HG02610 (cell line): ENCODE data around the gene CAMTA1.

Source experiments
- ATAC-seq: cut with Tn5 transposase; IDR thresholded peaks from one replicate; pipeline ENCODE4 v1.9.1; 2021; ENCODE audit warnings: mild to moderate bottlenecking, moderate library complexity; ENCODE audit not compliant: unreplicated experiment

Gene CAMTA1

DNA sequence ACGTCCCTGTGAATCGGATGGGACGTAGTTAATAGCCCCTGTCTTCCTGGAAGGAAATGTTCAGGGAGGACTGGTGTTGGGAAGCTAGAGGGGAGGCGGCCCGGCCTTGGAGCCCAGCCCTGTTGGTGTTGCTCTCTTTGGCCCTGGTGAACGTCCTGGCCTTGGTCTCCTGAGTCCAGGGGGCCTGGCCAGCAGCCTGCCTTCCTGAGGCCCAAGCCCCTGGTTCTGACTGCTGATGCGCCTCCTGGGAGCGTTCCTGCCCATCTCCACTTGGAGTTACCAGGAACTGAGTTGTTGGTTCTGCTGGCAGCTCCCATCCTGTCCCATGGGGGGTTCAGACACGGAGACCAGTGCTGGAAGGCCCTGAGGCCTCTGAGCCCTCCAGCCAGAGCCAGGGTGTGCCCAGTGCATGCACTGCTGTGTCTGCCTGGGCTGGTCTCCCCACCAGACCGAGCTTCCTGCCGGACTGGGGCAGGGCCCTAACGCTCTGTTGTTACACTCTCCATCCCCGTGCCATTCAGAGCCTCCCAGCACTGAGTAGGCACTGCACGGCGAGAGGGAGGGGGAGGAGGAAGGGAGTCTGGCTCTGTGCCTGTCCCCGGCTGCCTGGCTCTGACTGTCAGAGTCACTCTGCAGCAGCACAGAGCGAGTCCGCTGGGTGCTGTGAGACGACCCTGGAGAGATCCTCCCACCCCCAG lies 603.4 kb downstream of the CAMTA1 start:
- ATAC-seq: no peak

DNA sequence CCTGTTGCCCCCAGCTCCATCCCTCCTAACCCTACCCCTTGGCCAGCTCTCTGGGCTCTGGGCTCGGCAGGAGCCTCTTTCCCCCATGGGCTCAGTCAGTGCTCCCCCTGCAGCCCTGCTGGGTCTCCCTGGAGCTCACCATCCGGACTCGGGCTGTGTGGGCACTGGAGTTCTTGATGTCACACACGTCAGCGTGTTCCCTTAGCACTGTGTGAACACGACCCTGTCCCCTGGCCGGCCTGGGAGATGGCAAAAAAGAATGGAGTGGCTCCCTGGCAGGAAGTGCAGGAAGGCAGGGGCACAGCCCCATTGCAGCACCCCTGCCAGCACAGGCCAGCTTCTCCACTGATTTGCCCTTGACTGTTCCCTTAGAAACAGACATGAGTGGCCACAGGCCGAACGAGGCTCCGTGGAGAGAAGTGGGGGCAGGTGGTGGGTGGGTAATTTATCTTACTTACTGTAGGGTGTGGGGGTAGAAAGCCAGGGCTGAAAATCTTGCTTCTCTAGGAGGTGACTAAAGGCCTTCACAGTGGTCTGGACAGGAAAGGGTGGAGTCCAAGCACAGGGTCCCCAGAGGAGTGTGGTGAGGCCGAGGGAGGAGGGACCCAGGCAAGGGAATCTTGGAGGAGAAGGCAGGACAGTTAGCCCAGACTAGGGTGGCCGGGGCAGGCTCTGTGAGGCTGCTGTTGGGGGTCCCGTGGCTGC lies 604.1 kb downstream of the CAMTA1 start:
- ATAC-seq: no peak

DNA sequence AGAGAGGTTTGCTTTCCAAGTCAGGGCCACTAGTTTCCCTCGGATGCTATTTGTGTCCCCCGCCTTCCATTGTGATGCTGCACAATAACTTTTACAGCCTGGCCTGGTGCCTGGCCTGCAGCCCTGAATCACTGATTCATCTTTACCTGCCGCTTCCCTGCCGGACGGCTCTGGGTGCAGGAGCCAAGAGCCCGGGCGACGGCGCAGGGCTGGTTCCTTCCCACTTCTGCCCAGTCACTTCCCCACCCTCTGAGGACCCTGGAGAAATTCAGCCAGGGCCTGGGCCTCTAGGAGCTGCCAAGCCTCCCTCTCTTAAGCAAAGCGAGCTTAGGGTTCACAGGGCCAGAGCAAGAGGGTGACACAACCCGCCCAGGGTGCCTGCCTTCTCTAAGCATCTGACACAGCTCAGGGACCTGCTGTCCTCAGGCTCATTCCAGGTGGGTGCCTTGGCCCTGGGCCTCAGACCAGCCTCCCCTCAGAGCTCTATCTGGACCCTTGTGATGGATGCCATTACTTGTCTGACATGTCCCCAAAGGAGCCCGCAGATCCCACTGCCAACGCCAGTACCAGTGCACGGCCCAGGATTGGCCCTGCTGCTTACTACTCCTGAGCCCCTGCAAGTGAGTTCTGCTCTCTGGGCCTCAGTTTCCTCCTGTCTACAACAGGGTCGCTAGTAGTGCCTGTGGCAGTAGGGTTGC lies 604.8 kb downstream of the CAMTA1 start:
- ATAC-seq: no peak

DNA sequence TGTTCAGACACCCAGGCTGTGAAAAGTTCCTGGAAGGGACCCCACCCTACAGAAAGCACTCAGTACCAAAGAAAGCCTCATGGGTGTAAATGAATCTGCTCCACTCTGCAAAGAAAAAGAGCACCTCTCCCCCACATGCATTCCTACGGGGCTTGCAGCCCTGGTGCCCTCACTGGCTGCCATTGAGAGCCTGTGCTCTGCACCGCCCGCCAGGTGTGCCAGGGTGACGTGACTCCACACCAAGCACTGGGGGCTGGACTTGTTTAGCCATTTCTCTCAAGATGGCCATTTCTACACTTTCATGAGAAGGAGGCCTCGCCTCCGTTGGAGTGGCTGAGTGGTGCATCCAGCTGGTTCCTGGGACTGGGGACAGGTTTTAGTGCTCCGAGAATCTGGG lies 605.3 kb downstream of the CAMTA1 start:
- ATAC-seq: no peak

DNA sequence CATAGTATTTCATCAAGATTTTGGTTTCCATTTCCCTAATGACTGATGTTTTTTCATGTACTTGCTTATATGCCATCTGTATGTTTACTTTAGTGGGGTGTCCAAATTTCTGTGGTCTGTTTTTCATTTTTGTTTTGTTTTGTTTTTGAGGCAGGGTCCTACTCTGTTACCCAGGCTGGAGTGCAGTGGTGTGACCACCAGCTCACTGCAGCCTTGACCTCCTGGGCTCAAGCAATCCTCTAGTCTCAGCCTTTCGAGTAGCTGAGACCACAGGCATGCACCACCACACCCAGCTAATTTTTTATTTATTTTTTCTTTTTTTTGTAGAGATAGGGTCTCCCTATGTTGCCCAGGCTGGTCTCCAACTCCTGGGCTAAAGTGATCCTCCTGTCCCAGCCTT lies 607.9 kb downstream of the CAMTA1 start:
- no peak for ATAC-seq

DNA sequence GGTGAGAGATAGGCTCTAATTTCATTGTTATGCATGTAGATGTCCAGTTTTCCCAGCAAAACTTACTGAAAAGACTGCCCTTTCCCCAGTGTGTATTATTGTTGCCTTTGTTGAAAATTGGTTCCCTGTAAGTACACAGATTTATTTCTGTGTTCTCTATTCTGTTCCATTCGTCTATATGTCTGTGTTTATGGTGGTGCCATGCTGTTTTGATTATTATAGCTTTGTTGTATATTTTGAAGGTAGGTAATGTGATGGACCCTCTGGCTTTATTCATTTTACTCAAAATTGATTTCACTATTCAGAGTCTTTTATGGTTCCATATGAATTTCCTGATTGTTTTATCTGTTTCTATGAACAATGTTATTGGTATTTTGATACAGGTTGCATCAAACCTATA lies 610.0 kb downstream of the CAMTA1 start:
- no peak for ATAC-seq

DNA sequence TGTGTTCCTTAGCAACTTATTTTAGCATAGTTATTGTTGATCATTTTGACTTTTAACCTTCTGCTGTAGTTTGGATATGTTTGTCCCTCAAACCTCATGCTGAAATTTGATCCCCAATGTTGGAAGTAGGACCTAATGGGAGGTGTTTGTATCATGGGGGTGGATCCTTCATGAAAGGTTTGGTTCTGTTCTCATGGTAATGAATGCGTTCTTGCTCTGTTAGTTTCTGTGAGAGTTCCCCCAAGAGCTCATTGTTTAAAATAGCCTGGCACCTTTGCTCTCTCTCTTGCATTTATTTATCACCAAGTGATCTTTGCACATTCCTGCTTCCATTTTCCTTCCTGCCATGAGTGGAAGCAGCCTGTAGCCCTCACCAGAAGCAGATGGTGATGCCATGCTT lies 613.7 kb downstream of the CAMTA1 start:
- no peak for ATAC-seq

DNA sequence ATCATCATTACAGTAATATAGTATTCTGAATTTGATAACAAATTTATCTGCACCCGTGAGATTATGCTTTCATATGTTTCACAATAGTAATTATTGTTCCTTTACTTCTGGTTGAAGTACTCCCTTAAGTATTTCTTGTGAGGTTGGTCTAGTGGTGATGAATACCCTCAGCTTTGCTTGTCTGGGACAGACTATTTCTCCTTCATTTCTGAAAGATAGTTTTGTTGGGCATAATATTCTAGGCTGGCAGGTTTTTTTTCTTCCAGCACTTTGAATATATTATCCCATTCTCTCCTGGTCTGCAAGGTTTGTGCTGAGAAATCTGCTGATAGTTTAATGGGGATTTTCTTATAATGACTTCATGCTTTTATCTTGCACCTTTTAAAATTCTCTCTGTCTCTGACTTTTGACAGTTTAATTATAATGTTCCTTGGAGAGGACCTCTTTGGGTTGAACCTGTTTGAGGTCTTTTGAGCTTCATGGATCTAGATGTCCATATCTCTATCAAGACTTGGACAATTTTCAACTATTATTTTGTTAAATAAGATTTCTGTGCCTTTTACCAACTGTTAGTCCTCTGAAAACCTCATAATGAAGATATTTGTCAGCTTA lies 614.4 kb downstream of the CAMTA1 start:
- ATAC-seq: no peak

DNA sequence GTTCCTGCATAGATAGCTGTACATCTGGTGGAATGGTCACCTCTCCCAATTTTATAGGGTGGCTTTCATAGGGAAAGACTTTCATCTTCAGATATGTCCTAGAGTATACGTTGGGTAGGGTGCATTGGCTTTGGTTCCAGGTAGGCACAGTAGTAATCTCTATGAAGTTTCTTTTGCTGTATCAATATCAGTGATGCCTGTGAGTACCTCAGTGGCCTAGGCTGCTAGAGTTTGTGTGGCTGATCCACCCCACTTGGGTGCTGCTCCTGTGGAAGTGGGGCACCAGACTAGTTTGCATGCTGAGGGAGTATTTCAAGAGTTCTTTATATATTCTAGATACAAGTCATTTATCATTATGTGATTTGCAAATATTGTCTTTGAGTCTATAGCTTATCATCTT lies 615.3 kb downstream of the CAMTA1 start:
- ATAC-seq: no peak

DNA sequence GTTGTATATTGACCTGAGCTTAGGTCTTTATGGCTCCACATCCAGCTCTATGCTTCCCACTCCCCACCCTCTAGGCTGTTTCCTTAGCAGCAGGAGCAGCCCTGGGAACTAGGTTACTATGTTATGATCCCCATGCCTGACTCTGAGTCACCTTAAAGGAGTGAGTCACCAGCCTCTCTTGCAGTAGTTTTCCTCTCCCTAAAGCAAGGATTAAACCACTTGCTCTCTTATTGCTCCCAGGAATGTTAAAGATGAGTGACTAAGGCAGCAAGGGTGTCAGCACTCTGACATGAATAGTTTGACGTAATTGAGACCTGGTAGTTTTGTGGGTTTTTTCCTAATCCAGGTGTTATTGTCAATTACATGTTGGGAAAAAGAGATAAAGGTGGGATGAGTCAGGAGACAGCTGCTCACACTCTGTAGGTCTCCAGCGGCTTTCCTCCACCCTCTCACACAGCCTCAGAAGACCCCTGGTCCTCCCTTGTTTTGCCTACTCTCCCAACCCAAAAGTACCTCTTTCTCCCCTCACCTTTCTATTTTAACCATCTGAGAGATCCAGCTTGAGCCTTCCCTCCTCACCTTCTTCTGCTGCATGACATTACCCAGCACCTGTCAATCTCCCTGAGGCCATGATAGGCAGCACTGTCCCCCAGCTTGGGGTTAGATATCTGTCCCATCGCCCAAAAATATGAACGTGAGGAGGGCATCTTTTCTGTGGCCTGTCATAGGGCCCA lies 616.7 kb downstream of the CAMTA1 start:
- ATAC-seq: no peak

DNA sequence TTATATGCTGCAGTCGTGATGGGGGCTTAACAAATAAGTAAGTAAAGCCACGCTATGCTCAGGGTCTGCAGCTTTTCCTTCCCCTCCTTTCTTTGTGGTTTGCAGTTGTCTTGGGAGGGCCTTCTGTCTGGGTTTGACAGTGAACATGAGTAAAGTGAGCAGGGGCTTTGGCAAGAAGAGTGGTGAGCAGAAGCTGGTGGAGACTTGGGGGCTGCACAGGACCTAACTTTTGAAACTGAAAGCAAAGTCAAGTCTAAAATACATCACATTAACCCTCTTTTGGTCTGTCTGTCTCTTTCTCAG lies 617.2 kb downstream of the CAMTA1 start:
- no peak for ATAC-seq

DNA sequence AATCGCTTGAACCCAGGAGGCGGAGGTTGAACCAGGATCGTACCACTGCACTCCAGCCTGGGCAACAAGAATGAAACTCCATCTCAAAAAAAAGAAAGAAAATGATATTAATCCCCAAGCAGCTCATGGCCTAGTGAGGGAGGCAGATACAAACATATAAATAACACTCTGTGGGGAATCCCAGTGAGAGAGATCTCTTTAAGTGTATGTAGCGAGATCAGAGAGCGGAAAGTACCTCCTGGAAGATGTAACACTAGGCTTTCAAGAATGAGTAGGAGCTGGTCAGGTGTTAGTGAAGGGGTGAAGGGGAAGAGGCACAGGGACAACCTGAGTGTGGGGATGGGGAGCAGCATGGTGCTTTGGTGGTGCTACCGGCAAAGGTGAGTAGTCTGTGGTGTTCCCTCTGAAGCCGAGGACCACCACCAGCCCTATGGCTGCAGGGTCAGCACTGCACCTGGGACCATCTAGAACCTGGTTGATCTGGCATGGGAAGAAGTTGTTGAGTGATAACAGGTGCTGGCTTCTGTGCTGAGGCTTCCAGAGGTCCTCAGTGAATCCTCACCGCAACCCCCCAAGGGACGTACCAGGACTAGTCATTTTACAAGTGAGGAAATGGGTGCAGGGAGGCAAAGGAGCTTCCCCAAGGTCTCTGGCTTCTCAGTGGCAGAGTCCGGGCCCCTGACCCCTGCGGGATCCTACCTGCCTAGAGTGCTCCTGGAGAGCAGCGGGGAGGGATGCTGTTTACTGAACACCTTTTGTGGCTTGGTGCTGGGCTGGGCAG lies 618.2 kb downstream of the CAMTA1 start:
- no peak for ATAC-seq

DNA sequence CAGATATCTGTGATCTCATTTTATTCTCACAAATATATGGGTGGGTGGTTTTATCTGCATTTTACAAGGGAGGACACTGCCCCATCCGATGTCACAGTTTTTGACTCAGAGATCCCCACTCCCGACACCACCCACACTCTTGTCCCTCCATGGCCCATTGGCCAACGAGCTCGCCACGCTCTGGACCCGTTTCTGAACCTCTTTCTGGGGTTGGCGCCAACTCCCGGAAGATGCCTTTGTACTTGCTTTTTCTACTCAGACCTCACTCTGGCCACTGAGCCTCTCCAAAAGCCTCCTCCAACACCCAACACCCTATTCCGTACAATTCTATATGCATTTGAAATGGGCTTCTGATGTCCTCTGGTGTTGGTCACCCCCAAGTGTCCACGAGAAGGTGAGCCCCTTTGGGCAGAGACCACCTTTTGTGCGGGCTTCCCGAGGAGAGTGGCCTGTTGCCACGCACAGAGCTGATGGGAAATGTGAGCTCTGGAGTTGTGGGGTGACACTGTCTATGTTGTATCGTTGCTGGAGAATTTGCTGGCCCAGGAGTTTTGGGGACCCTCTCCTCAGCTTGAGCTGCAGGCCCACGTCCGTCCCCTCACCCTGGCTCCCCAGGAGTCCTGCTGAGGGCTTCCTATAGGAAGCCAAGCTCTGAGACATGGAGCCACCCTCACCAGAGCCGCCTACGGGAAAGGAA lies 618.9 kb downstream of the CAMTA1 start:
- ATAC-seq: no peak

DNA sequence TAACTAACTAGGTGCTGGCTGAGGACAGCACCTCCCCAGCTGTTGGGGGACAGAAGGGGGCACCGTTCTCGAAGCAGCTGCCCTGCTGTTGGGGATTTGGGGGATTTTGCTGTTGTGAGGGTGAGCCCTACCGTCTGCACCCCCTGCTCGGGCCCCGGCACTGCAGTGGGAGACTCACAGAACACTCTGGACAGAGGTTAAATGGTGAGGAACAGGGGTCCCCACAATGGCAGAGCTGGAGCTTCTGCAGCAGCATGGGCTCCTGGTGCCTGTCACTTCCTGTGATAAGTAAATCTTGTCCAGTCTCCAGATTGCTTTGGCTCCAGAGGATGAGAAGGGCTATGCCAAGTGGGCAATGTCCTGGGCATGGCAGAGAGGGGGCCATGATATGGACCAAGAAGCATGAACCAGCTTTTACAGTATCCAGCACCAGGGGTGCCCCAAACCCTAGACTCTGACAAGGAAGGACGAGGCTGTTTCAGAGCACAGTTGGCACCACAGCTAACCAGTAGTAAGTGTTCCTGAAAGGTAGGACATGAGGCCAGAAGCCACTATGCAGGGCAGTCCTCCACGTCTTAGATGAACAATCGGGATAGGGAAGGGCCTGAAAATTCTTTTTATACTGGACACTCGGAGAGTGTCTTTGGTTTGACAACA lies 620.7 kb downstream of the CAMTA1 start:
- ATAC-seq: no peak

DNA sequence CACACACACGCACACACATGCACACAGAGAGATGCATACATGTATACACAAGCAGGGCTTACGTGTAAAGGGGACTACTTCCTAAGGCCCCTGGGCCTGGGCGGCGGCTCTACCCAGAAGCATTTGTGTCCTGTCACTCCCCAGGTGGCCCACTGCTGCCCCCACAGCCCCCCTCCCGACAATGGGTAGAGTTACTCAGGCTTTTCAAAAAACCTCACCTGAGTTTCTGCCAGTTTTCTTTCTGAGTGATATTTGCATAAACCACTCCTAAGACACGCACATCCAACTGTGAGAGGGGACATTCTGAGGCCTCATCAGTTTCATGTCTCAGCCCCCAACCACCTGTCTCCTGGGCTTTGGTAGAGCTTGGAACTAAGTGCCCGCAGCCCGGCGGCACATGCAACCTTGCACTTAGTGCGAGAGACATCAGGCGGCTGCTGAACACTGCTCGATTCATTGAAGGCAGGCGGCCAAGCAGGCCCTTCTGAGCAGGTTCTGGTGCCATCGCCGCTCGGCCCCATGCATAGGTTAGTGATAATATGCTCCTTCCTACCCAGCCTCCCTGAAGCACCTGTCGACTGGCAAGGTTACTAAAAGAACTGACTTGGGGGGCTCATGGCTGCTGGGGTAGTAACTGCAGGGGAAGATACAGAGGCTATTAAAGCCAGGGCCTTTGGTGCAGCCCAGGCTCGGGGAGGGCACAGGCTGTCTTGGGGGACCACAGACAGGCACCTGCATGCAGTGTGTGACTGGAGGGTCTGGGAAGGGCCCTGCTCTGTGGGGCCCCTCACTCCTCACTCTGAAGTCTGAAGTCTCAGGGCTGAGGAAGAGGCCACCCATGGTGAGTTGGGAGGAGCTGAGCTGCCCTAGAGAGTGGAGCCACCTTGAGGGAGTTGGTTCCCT lies 621.6 kb downstream of the CAMTA1 start:
- no peak for ATAC-seq

DNA sequence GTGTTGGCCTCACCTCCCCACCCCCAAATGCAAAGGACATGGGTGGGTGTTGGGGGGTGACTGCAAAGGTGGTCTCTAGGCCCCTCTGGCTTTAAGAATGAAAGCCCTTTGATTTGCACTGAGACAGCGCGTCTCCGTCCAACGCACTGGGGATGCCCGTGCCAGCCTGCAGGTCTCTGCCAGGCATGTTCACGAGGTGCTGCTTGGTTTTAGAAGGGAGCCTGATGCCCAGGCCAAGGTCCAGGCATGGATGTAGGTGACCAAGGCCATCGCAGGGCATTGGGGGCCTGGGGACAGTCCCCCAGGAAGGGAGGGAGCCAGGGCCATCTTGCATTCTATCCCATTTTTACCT lies 622.3 kb downstream of the CAMTA1 start:
- ATAC-seq: no peak

DNA sequence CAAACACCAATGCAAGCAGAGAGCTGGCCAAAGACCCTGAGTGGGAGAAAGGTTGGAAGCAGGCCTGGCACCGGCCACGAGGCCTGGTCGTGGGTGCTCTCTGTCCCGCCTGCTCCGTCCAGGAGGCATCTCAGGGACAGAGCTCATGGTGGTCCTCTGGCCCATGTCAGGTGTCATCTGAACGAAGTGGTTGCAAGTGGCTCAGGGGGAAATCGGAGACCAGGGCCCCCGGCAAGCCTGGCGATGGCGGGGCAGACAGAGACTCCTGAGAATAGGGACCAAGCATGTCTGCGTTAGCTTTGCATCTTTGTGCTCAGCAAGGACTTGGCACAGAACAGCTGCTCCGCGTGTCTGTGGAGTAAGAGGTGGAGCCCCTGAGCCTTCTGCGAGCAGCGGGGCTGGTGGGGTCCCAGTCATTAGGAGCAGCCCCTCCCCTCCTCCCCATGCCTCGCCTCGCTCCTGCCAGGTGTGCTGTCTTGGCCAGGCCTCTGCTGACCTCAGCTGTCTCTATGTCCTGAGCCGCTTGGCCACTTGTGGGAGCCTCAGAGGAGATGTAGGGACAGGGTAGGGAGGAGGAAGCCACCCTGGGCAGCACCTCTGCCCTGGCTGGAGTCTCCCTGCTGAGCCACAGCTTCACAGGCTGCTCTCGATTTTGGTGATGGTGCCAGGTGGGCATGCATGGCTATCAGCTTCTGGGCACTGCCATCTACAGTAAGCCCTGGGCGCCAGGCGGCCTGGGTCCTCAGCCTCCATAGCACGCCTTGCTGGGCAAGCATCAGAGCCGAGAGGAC lies 622.9 kb downstream of the CAMTA1 start:
- no peak for ATAC-seq

DNA sequence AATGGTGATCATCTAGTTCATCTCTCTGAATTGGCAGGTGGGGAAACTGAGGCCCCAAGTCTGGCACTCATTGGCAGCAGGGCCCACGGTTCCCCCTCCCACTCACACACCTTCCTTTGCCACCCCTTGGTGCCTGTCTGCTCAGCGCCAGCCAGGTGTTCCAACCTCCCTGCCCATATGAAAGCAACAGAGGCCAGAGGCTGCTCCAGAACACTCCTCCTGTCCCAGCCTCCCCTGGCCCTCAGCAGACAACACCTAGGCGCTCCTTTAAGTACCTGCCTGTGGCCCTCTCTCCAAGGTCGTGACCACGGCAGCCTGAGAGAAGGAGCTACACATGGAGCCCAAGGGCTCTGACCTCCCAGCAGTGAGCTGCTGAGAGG lies 623.5 kb downstream of the CAMTA1 start:
- ATAC-seq: no peak
